OCI-LY3 (cell line): ENCODE measurements around the gene CELF1.
"Not testable (repeated sequence)": the region's sequence is repeated elsewhere in the genome, so short reads cannot be mapped to it uniquely, and the experiment has no call there.

ENCODE experiments used
- EZH2phosphoT487 ChIP-seq: fragments of 200-600 bp; shearing (Covaris generic); IDR thresholded peaks from 2 replicates; pipeline ENCODE4 v1.6.1; 2018; ENCODE audit warnings: antibody characterized with exemption, mixed run types, low read depth
- TF ChIP-seq, protein P1 (sequence below): fragments of 200-600, 300-600 bp; sonication (generic); IDR thresholded peaks from 2 replicates; pipeline ENCODE4 v1.5.1; 2014; ENCODE audit warnings: antibody characterized with exemption, low read length, low read depth

DNA sequence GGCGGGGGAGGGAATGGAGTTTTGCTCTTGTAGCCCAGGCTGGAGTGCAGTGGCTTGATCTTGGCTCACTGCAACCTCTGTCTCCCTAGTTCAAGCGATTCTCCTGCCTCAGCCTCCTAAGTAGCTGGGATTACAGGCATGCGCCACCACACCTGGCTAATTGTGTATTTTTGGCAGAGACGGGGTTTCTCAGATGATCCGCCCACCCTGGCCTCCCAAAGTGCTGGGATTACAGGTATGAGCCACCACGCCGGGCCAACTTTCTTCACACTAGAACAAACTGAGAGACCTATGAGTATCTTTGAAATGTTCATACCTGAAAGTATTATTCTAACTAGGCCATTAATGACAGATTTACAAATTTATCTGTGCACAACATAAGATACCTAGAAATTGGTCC lies 6.7 kb downstream of the CELF1 start:
- TF ChIP-seq, protein P1, sequence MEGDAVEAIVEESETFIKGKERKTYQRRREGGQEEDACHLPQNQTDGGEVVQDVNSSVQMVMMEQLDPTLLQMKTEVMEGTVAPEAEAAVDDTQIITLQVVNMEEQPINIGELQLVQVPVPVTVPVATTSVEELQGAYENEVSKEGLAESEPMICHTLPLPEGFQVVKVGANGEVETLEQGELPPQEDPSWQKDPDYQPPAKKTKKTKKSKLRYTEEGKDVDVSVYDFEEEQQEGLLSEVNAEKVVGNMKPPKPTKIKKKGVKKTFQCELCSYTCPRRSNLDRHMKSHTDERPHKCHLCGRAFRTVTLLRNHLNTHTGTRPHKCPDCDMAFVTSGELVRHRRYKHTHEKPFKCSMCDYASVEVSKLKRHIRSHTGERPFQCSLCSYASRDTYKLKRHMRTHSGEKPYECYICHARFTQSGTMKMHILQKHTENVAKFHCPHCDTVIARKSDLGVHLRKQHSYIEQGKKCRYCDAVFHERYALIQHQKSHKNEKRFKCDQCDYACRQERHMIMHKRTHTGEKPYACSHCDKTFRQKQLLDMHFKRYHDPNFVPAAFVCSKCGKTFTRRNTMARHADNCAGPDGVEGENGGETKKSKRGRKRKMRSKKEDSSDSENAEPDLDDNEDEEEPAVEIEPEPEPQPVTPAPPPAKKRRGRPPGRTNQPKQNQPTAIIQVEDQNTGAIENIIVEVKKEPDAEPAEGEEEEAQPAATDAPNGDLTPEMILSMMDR = not testable (repeated sequence)
- not testable (repeated sequence) for TF ChIP-seq EZH2phosphoT487
